ENCODE data around the gene SDK1.

GRCh38 chr7:4100691-4101090 is 799.6 kb downstream of the SDK1 start:
- TF ChIP-seq CTCF (IDR thresholded peaks at IDR 0.05) (no peak), POLR2A (IDR thresholded peaks at IDR 0.05) (no peak)

All from uterus (tissue), 2 donors.